ENCODE data around the gene PRKACA.
A peak's percentile ranks its signal among the peaks of the same experiment; 100 is the strongest.

The PRKACA gene

GRCh38 chr19:14145381-14145780, 27.8 kb upstream of the PRKACA start:
- H3K4me3 ChIP-seq: no peak overlapping the region
- TF ChIP-seq POLR2AphosphoS5 (IDR thresholded peaks at IDR 0.05; ENCODE audit: borderline replicate concordance, low read depth, low read length): no peak
- no peak for TF ChIP-seq EZH2 (IDR thresholded peaks at IDR 0.05)
- no peak for TF ChIP-seq FOXP2 (optimal IDR thresholded peaks at IDR 0.05; ENCODE audit: control extremely low read depth, extremely low read length, insufficient read depth)
- H3K9me3 ChIP-seq (ENCODE audit: low read depth, low read length): no peaks in the 10 kb centered on the region
- H3K27ac ChIP-seq: peak overlapping the region; percentile 82
- DNase-seq (ENCODE audit: low read depth, low spot score): no peak
- no peaks in the 10 kb centered on the region for H3K36me3 ChIP-seq (ENCODE audit: insufficient read depth, low read length)
- H3K9ac ChIP-seq (ENCODE audit: insufficient read length): no peak overlapping the region

- H3K36me3 ChIP-seq (ENCODE audit: insufficient read depth, low read length): no peaks in the 10 kb centered on the region
- DNase-seq (ENCODE audit: low read depth, low spot score): no peak
- H3K4me3 ChIP-seq: no peak overlapping the region
- no peak overlapping the region for H3K27ac ChIP-seq
- H3K9me3 ChIP-seq (ENCODE audit: low read depth, low read length): no peaks in the 10 kb centered on the region
- TF ChIP-seq FOXP2 (optimal IDR thresholded peaks at IDR 0.05; ENCODE audit: control extremely low read depth, extremely low read length, insufficient read depth): no peak
- TF ChIP-seq EZH2 (IDR thresholded peaks at IDR 0.05): no peak
- no peak for TF ChIP-seq POLR2AphosphoS5 (IDR thresholded peaks at IDR 0.05; ENCODE audit: borderline replicate concordance, low read depth, low read length)
- H3K9ac ChIP-seq (ENCODE audit: insufficient read length): no peak overlapping the region
Measured at GRCh38 chr19:14142262-14143190, 25.0 kb upstream of the PRKACA start.

- Histone ChIP-seq H3K9ac (ENCODE audit: insufficient read length) (no peak overlapping the region), H3K27ac (no peak overlapping the region), H3K4me3 (no peak overlapping the region), H3K36me3 (ENCODE audit: insufficient read depth, low read length) (no peaks in the 10 kb centered on the region), H3K9me3 (ENCODE audit: low read depth, low read length) (no peaks in the 10 kb centered on the region)
- DNase-seq (ENCODE audit: low read depth, low spot score): no peak
- TF ChIP-seq FOXP2 (optimal IDR thresholded peaks at IDR 0.05; ENCODE audit: control extremely low read depth, extremely low read length, insufficient read depth): no peak
- no peak for TF ChIP-seq POLR2AphosphoS5 (IDR thresholded peaks at IDR 0.05; ENCODE audit: borderline replicate concordance, low read depth, low read length)
- TF ChIP-seq EZH2 (IDR thresholded peaks at IDR 0.05): no peak
Measured at GRCh38 chr19:14141041-14141440, 23.5 kb upstream of the PRKACA start.

- no peak overlapping the region for H3K27ac ChIP-seq
- TF ChIP-seq POLR2AphosphoS5 (IDR thresholded peaks at IDR 0.05; ENCODE audit: borderline replicate concordance, low read depth, low read length) (no peak), EZH2 (IDR thresholded peaks at IDR 0.05) (no peak), FOXP2 (optimal IDR thresholded peaks at IDR 0.05; ENCODE audit: control extremely low read depth, extremely low read length, insufficient read depth) (no peak)
- H3K9ac ChIP-seq (ENCODE audit: insufficient read length): no peak overlapping the region
- no peaks in the 10 kb centered on the region for H3K9me3 ChIP-seq (ENCODE audit: low read depth, low read length)
- 0 out of 2 replicates have a peak overlapping the region, but pooled peaks have one; percentile 1 for H3K4me3 ChIP-seq
- no peak for DNase-seq (ENCODE audit: low read depth, low spot score)
- no peaks in the 10 kb centered on the region for H3K36me3 ChIP-seq (ENCODE audit: insufficient read depth, low read length)
Measured at GRCh38 chr19:14139944-14140343, 22.4 kb upstream of the PRKACA start.

GRCh38 chr19:14138576-14139265, 21.2 kb upstream of the PRKACA start:
- no peaks in the 10 kb centered on the region for H3K36me3 ChIP-seq (ENCODE audit: insufficient read depth, low read length)
- H3K9ac ChIP-seq (ENCODE audit: insufficient read length): no peak overlapping the region
- no peak for DNase-seq (ENCODE audit: low read depth, low spot score)
- no peaks in the 10 kb centered on the region for H3K9me3 ChIP-seq (ENCODE audit: low read depth, low read length)
- H3K4me3 ChIP-seq: no peak overlapping the region
- TF ChIP-seq EZH2 (IDR thresholded peaks at IDR 0.05): no peak
- no peak for TF ChIP-seq POLR2AphosphoS5 (IDR thresholded peaks at IDR 0.05; ENCODE audit: borderline replicate concordance, low read depth, low read length)
- no peak for TF ChIP-seq FOXP2 (optimal IDR thresholded peaks at IDR 0.05; ENCODE audit: control extremely low read depth, extremely low read length, insufficient read depth)
- 0 out of 2 replicates have a peak overlapping the region, but pooled peaks have one; percentile 27 for H3K27ac ChIP-seq

GRCh38 chr19:14136509-14137281, 19.1 kb upstream of the PRKACA start, which contains the start of gene ASF1B:
Gene ASF1B (minus strand): TSS chr19:14136589. CDS start chr19:14136456, 133 bp downstream.
- peak; percentile 88 for TF ChIP-seq POLR2AphosphoS5 (IDR thresholded peaks at IDR 0.05; ENCODE audit: borderline replicate concordance, low read depth, low read length)
- no peak for TF ChIP-seq EZH2 (IDR thresholded peaks at IDR 0.05)
- TF ChIP-seq FOXP2 (optimal IDR thresholded peaks at IDR 0.05; ENCODE audit: control extremely low read depth, extremely low read length, insufficient read depth): no peak
- Histone ChIP-seq H3K4me3 (peak within 1 kb of the TSS; percentile 93), H3K36me3 (ENCODE audit: insufficient read depth, low read length) (no peaks in the 10 kb centered on the region), H3K9me3 (ENCODE audit: low read depth, low read length) (no peaks in the 10 kb centered on the region), H3K27ac (peak within 1 kb of the TSS; percentile 61; the same call in 1 of the 2 replicates), H3K9ac (ENCODE audit: insufficient read length) (peak within 1 kb of the TSS; percentile 89)
- DNase-seq (ENCODE audit: low read depth, low spot score): peak; percentile 98

- DNase-seq (ENCODE audit: low read depth, low spot score): no peak
- H3K9ac ChIP-seq (ENCODE audit: insufficient read length): peak overlapping the region; percentile 82
- no peak for TF ChIP-seq FOXP2 (optimal IDR thresholded peaks at IDR 0.05; ENCODE audit: control extremely low read depth, extremely low read length, insufficient read depth)
- no peak for TF ChIP-seq EZH2 (IDR thresholded peaks at IDR 0.05)
- no peak for TF ChIP-seq POLR2AphosphoS5 (IDR thresholded peaks at IDR 0.05; ENCODE audit: borderline replicate concordance, low read depth, low read length)
- no peaks in the 10 kb centered on the region for H3K36me3 ChIP-seq (ENCODE audit: insufficient read depth, low read length)
- peak overlapping the region; percentile 93 for H3K4me3 ChIP-seq
- no peak overlapping the region for H3K27ac ChIP-seq
- H3K9me3 ChIP-seq (ENCODE audit: low read depth, low read length): no peaks in the 10 kb centered on the region
Measured at GRCh38 chr19:14135985-14136508, 18.5 kb upstream of the PRKACA start.
